Fibroblast of mammary gland (primary cell): ENCODE data around the gene TMEM87B.

Experiments
- DNase-seq: peaks from one replicate; pipeline ENCODE4 v3.0.0-alpha.2; 2010; ENCODE audit warnings: low read depth
- H3K4me3 ChIP-seq: 2 replicates; pipeline ENCODE4 v1.5.1; 2011; ENCODE audit warnings: low read depth, mild to moderate bottlenecking, low read length, moderate library complexity; ENCODE audit not compliant: control insufficient read depth
- CTCF ChIP-seq: conservative IDR thresholded peaks from 2 replicates; pipeline ENCODE4 v1.5.1; 2011; ENCODE audit warnings: low read depth, low read length, inconsistent platforms; ENCODE audit not compliant: control insufficient read depth, insufficient read depth

Gene TMEM87B

GRCh38 chr2:112156152-112156986, 101.3 kb downstream of the TMEM87B start:
- peak; percentile 97 for DNase-seq
- no peak overlapping the region for H3K4me3 ChIP-seq
- no peak for TF ChIP-seq CTCF

GRCh38 chr2:112157472-112157871, 102.4 kb downstream of the TMEM87B start:
- TF ChIP-seq CTCF: no peak
- H3K4me3 ChIP-seq: no peak overlapping the region
- DNase-seq: no peak

GRCh38 chr2:112159454-112159921, 104.4 kb downstream of the TMEM87B start:
- DNase-seq: no peak
- no peak for TF ChIP-seq CTCF
- H3K4me3 ChIP-seq: no peak overlapping the region

- no peak for TF ChIP-seq CTCF
- DNase-seq: no peak
- no peak overlapping the region for H3K4me3 ChIP-seq
Observed at GRCh38 chr2:112160283-112161250, 105.5 kb downstream of the TMEM87B start.

- DNase-seq: no peak
- TF ChIP-seq CTCF: no peak
- no peak overlapping the region for H3K4me3 ChIP-seq
Observed at GRCh38 chr2:112161431-112162145, 106.5 kb downstream of the TMEM87B start.

- H3K4me3 ChIP-seq: no peak overlapping the region
- DNase-seq: no peak
- no peak for TF ChIP-seq CTCF
Observed at GRCh38 chr2:112162341-112162740, 107.3 kb downstream of the TMEM87B start.
